ENCODE measurements around the gene BTNL2. TPM values are rescaled to one million over a fixed set of nuclear protein-coding genes. Genes with fewer than 3 reads are reported as not detected.

Gene BTNL2
- not detected in 2 replicates for total RNA-seq (2014; rRNA removed)
- not detected for Bru-seq, nascent RNA
- BruChase-seq, experiment 1, labeled RNA remaining after a 6-hour chase = not detected
- not detected for BruChase-seq, experiment 2, labeled RNA remaining after a 2-hour chase
- long read RNA-seq = 0 reads

GRCh38 chr6:32406857-32407256 lies at the start of gene BTNL2:
Gene BTNL2, minus strand, starts transcription at chr6:32407181. Its CDS starts 58 bp downstream, at chr6:32407123.
- H3K4me3 ChIP-seq (ENCODE audit: low read length) = no peak within 1 kb of the TSS
- H3K9me2 ChIP-seq (replicated peaks; ENCODE audit: low read length) = no peaks in the 10 kb centered on the region
- H3K4me1 ChIP-seq (ENCODE audit: insufficient read depth, low read length) = no peaks in the 10 kb centered on the region
- no peak within 1 kb of the TSS for H3K27ac ChIP-seq (ENCODE audit: low read length)
- no peak within 1 kb of the TSS for H3K4me2 ChIP-seq (ENCODE audit: low read length)
- CTCF ChIA-PET = no interaction called here
- ATAC-seq = no peak
- H3K9me3 ChIP-seq (ENCODE audit: low read length) = no peaks in the 10 kb centered on the region
- TF ChIP-seq EZH2phosphoT487 (IDR thresholded peaks at IDR 0.05; ENCODE audit: borderline replicate concordance, low read length) (no peak), EZH2 (IDR thresholded peaks at IDR 0.05; ENCODE audit: low read length, unreplicated experiment) (no peak)
- TF ChIP-seq, protein P1, sequence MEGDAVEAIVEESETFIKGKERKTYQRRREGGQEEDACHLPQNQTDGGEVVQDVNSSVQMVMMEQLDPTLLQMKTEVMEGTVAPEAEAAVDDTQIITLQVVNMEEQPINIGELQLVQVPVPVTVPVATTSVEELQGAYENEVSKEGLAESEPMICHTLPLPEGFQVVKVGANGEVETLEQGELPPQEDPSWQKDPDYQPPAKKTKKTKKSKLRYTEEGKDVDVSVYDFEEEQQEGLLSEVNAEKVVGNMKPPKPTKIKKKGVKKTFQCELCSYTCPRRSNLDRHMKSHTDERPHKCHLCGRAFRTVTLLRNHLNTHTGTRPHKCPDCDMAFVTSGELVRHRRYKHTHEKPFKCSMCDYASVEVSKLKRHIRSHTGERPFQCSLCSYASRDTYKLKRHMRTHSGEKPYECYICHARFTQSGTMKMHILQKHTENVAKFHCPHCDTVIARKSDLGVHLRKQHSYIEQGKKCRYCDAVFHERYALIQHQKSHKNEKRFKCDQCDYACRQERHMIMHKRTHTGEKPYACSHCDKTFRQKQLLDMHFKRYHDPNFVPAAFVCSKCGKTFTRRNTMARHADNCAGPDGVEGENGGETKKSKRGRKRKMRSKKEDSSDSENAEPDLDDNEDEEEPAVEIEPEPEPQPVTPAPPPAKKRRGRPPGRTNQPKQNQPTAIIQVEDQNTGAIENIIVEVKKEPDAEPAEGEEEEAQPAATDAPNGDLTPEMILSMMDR (conservative IDR thresholded peaks at IDR 0.05; ENCODE audit: low read depth, low read length) = no peak
- H3K36me3 ChIP-seq (ENCODE audit: low read depth, low read length) = no peaks in the 10 kb centered on the region
- H3K27me3 ChIP-seq (ENCODE audit: low read length) = peaks cover 23% of the 10 kb centered on the region; the same call in 1 of the 2 replicates
- intact Hi-C loops (cut with micrococcal nuclease) = no loop called here
- H3K9ac ChIP-seq (ENCODE audit: low read length) = no peak within 1 kb of the TSS
- POLR2A ChIA-PET (ENCODE audit: unreplicated experiment) = no interaction called here
- no peaks in the 10 kb centered on the region for H3F3A ChIP-seq (ENCODE audit: low read length, unreplicated experiment)
- H3K79me2 ChIP-seq (ENCODE audit: low read length) = no peaks in the 10 kb centered on the region
- no TSS peak for BruUV-seq (replicated peaks)
- no peak within 1 kb of the TSS for H2AFZ ChIP-seq (ENCODE audit: low read length)
- no peak for DNase-seq
- H4K20me1 ChIP-seq (ENCODE audit: low read length) = no peaks in the 10 kb centered on the region

- ChIA-PET POLR2A (ENCODE audit: unreplicated experiment) (no interaction called here), CTCF (no interaction called here)
- Histone ChIP-seq H3F3A (ENCODE audit: low read length, unreplicated experiment) (no peaks in the 10 kb centered on the region), H3K36me3 (ENCODE audit: low read depth, low read length) (no peaks in the 10 kb centered on the region), H3K79me2 (ENCODE audit: low read length) (no peaks in the 10 kb centered on the region), H4K20me1 (ENCODE audit: low read length) (no peaks in the 10 kb centered on the region), H2AFZ (ENCODE audit: low read length) (no peak overlapping the region), H3K4me2 (ENCODE audit: low read length) (no peak overlapping the region), H3K9ac (ENCODE audit: low read length) (no peak overlapping the region), H3K27me3 (ENCODE audit: low read length) (peaks cover 34% of the 10 kb centered on the region), H3K9me2 (replicated peaks; ENCODE audit: low read length) (no peaks in the 10 kb centered on the region), H3K4me1 (ENCODE audit: insufficient read depth, low read length) (no peaks in the 10 kb centered on the region), H3K9me3 (ENCODE audit: low read length) (no peaks in the 10 kb centered on the region), H3K4me3 (ENCODE audit: low read length) (no peak overlapping the region), H3K27ac (ENCODE audit: low read length) (no peak overlapping the region)
- ATAC-seq = no peak
- intact Hi-C loops (cut with micrococcal nuclease) = no loop called here
- no peak for DNase-seq
- BruUV-seq (replicated peaks) = no TSS peak
- no peak for TF ChIP-seq EZH2phosphoT487 (IDR thresholded peaks at IDR 0.05; ENCODE audit: borderline replicate concordance, low read length)
- TF ChIP-seq, protein P1 (conservative IDR thresholded peaks at IDR 0.05; ENCODE audit: low read depth, low read length) = no peak
- no peak for TF ChIP-seq EZH2 (IDR thresholded peaks at IDR 0.05; ENCODE audit: low read length, unreplicated experiment)
Measured at GRCh38 chr6:32449088-32449736, 42.2 kb upstream of the BTNL2 start.

DNA sequence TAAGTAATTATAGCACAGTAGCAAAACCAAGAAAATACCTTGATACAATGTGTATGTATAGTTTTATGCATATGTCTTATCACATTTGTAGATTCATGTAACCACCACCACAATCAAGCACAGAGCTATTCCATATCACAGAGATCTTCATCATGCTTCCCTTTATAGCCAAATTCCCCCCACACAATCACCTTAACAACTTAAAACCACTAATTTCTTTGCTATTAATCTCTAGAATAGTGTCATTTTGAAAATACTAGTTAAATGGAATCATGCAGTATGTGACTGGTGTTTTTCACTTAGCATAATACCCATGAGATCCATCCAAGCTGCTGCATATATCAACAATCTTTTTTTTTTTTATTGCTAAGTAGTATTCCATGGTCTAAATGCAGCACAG lies 41.0 kb upstream of the BTNL2 start:
- BruUV-seq (replicated peaks) = no TSS peak
- H3K9ac ChIP-seq (ENCODE audit: low read length) = no peak overlapping the region
- DNase-seq (no peak), ATAC-seq (no peak)
- CTCF ChIA-PET = no interaction called here
- no peaks in the 10 kb centered on the region for H3K79me2 ChIP-seq (ENCODE audit: low read length)
- H3K4me1 ChIP-seq (ENCODE audit: insufficient read depth, low read length) = no peaks in the 10 kb centered on the region
- no peak for TF ChIP-seq EZH2phosphoT487 (IDR thresholded peaks at IDR 0.05; ENCODE audit: borderline replicate concordance, low read length)
- no peak for TF ChIP-seq EZH2 (IDR thresholded peaks at IDR 0.05; ENCODE audit: low read length, unreplicated experiment)
- TF ChIP-seq, protein P1 (conservative IDR thresholded peaks at IDR 0.05; ENCODE audit: low read depth, low read length) = no peak
- H3K27me3 ChIP-seq (ENCODE audit: low read length) = peaks cover 47% of the 10 kb centered on the region
- H3K27ac ChIP-seq (ENCODE audit: low read length) = no peak overlapping the region
- H3K4me2 ChIP-seq (ENCODE audit: low read length) = no peak overlapping the region
- H3K4me3 ChIP-seq (ENCODE audit: low read length) = no peak overlapping the region
- H3F3A ChIP-seq (ENCODE audit: low read length, unreplicated experiment) = no peaks in the 10 kb centered on the region
- no peaks in the 10 kb centered on the region for H3K36me3 ChIP-seq (ENCODE audit: low read depth, low read length)
- H3K9me3 ChIP-seq (ENCODE audit: low read length) = no peaks in the 10 kb centered on the region
- H2AFZ ChIP-seq (ENCODE audit: low read length) = no peak overlapping the region
- POLR2A ChIA-PET (ENCODE audit: unreplicated experiment) = no interaction called here
- intact Hi-C loops (cut with micrococcal nuclease) = no loop called here
- no peaks in the 10 kb centered on the region for H4K20me1 ChIP-seq (ENCODE audit: low read length)
- no peaks in the 10 kb centered on the region for H3K9me2 ChIP-seq (replicated peaks; ENCODE audit: low read length)

Data from PC-3 (cell line).